COLO829 (cell line): Measurements from ENCODE around the gene NDUFAF2.
"Not testable (repeated sequence)": the region's sequence is repeated elsewhere in the genome, so short reads cannot be mapped to it uniquely, and the experiment has no call there.

ENCODE experiments used
- DNase-seq: peaks from one replicate; pipeline ENCODE4 v3.0.0; 2012; ENCODE audit warnings: low spot score

Gene NDUFAF2

DNA sequence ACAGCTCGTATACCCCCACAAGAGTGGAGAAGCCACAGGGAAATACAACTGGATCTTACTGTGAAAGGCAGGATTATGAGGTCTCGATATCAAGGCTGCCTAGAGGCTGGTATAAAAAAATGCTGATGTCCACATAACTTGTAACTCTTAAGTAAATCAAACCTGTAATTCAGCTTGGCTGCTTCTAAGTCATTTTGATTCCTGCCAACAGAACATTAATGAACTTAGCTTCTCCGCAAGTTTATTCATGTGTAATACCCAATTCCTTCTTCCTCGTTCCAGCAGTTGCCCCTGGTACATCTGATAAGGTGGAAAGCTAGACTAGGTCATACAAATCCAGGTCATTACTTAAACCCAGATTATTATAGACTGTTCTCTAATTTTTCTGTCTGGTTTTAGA is 233.7 kb downstream of the NDUFAF2 start:
- no peak for DNase-seq

DNA sequence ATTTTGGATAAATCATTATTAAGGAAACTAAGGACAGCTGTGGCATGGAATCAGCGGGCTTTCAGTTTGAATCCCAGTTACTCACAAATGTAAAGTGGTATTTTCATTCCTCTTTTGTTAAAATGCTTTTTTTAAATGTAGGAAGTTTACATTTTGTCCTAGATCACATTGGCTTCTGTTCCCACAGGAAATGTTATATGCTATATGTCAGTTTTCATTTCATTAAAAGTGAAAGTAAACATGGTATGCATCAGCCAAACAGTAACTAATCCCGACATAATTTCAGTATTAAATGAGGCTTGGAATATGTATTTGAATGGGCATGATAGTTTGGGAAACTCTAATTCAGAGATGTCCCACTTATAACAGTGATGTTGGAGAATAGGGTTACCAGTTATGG is 235.9 kb downstream of the NDUFAF2 start:
- no peak for DNase-seq

DNA sequence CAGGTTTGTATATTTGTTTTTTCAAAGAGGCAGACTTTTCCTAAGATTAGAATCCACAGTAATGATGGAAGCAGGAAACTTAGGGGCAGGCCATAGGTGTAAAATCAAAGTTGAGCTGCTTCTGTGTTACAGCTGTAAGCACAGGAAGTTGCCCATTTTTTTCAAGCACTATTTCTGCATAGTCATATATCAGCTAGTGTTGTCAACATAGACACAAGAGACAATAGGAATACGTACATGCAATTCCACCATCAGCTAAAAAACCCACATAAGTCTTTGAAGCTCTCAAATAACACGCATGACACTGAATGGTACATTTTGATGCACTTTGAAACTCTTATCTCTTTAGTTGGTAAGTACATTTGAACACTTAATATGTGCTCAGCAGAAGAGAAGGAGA is 237.4 kb downstream of the NDUFAF2 start:
- no peak for DNase-seq

DNA sequence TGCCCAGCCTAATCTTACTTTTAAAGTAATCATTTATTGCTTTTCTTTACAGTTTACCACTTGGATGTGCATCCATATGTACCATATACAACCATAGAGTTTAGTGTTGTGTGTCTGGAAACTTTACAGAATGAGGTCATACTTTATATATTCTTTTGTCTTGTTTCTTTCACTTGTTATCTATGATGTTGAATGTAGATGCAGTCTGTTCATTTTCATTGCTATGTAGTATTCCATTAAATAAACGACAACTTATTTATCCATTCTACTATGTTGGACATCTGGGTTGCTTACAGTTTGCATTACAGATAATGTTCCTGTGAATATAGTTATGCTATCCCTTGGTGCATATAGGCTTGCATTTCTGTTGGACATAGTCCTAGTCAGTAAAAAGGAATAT is 238.5 kb downstream of the NDUFAF2 start:
- no peak for DNase-seq

DNA sequence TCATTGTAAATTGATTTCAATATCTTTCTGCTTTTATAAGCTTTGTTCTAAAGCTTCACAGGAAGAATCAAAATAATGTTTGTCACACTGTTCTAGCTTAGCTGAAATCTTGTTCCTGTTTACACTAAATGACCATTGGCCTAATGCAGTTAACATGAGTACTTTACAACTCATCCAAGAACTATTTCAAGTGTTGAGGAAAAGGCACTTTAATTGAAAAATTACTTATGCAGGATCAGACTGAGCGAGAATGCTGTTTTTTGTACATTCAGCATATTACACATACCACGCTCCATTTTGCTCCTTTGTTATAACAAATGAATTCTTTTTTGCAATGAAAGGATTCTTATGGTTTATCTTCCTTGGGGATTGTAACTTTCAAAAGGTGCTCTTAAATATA is 239.7 kb downstream of the NDUFAF2 start:
- no peak for DNase-seq

DNA sequence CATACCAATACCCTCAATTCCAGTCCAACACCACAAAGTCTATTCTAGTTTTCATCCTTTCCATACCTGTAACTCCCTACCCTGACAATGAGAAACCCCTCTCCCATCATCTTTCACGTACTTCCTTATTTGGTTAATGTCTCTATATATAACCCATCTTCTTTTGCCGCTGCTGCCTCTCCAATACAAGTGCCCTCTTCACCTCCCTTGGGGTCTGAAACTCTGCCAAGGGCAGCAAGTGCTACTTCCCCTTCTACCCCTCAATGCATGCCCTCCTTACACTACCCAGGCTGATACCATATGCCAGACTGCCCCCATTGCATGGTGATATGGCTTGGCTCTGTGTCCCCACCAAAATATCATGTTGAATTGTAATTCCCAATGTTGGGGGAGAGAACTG is 241.6 kb downstream of the NDUFAF2 start:
- DNase-seq = no peak

DNA sequence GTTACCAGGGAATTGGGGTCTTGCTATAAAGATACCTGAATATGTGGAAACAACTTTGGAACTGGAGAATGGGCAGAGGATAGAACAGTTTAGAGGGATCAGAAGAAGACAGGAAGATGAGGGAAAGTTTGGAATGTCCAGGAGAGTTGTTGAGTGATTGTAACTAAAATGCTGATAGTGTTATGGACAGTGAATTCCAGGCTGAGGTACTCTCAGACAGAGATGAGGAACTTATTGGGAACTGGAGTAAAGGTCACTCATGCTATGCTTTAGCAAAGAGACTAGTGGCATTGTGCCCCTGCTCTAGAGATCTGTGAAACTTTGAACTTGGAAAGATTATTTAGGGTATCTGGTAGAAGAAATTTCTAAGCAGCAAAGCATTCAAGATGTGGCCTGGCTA is 242.3 kb downstream of the NDUFAF2 start:
- DNase-seq = not testable (repeated sequence)

DNA sequence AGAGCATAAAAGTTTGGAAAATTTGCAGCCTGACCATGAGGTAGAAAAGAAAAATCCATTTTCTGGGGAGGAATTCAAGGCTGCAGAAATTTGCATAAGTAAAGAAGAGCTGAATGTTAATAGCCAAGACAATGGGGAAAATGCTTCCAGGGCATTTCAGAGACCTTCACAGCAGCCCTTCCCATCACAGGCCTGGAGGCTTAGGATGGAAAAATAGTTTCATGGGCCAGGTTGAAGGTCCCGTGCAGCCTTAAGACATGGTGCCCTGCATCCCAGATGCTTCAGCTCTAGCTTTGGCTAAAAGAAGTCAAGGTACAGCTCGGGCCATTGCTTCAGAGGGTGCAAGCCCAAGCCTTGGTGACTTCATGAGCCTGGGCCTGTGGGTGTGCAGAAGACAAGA is 242.8 kb downstream of the NDUFAF2 start:
- not testable (repeated sequence) for DNase-seq

DNA sequence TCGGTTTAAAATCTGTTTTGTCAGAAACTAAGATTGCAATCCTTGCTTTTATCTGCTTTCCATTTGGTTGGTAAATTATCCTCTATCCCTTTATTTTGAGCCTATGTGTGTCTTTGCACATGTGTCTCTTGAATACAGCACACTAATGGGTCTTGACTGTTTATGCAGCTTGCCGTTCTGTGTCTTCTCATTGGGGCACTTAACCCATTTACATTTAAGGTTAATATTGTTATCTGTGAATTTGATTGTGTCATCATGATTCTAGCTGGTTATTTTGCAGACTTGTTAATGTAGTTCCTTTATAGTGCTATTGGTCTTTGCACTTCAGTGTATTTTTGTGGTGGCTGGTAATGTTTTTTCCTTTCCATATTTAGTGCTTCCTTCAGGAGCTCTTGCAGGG is 253.6 kb downstream of the NDUFAF2 start:
- no peak for DNase-seq

DNA sequence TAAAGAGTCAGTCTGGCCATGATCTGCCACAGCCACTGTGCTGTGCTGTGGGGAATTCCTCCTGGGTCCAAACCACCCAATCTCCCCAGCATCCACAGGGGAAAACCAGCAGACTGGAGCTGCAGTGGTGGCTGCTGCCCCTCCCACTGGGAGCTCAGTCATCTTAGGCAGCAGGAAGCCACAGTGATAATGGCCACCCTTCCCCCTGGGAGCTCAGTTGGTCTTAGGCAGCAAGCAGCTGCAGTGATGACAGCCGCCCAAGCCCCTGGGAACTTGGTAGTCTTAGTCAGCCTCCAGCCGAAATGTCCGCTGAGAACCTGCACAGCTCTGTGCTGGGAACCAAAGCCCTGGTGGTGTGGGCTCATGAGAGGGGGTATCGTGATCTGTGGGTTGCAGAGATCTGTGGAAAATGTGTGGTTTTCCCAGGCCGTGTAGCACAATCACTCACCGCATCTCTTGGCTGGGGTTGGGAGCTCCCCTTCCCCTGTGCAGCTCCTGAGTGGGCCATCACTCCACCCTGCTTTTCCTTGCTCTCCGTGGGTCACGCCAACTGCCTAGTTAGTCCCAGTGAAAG is 255.7 kb downstream of the NDUFAF2 start:
- no peak for DNase-seq

DNA sequence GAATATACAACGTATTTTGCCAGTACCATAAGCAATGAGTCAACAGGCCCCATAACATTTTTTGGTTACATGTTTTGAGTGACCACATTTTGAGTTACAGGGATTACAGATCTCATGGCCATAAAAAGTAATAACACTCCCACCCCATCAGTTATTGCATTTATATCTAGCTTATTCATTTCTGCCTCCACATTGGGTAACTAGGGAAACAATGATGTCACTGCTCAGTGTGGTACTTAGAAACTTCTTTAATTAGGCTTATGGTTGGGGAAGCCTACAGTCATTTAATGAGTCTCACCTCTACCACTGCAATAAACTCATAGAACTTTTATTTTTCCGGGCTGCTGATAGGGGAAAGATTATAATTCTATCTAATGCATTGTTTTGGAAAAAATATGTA is 257.2 kb downstream of the NDUFAF2 start:
- DNase-seq = no peak
